HG03196 (cell line): Measurements from ENCODE around the gene CACNA1S.

ENCODE experiments used
- ATAC-seq: cut with Tn5 transposase; IDR thresholded peaks from one replicate; pipeline ENCODE4 v1.9.1; 2021; ENCODE audit not compliant: unreplicated experiment

The CACNA1S gene

DNA sequence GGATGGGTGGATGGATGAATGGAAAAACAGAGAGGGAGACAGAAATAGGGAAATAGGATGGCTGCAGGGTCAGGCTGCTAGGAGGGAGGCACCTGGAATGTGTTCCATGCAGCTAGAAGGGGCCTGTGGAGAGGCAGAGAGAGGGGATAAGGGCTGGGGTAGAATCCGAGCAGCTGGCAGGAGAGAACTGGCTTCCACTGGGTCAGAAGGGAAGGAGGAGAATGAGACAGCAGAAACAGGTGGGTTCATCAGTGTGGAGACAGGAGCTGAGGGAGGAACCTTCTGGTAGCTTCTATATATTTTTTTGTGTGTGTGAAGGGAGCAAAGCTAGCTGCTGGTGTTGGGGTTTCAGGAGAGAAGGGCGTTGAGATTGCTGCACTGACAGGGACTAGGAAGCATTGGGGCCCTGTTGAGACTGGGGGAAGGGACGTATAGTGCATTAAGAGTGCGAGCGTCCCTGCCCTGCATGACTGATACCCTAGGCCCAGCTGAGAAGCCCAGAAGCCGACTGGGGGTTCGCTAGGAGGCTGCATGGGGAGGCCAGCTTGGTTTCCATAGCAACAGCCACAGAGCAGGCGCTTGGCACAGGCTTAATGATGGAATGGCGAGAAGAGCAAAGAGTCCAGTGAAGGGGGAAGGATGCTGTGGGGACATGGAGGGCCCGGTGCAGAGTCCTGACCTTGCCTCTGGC is 73.9 kb downstream of the CACNA1S start:
- ATAC-seq, result no peak

GRCh38 chr1:201036188-201036842 is 75.9 kb downstream of the CACNA1S start:
- no peak for ATAC-seq

- no peak for ATAC-seq
Measured at GRCh38 chr1:201034671-201035070, 77.6 kb downstream of the CACNA1S start.

DNA sequence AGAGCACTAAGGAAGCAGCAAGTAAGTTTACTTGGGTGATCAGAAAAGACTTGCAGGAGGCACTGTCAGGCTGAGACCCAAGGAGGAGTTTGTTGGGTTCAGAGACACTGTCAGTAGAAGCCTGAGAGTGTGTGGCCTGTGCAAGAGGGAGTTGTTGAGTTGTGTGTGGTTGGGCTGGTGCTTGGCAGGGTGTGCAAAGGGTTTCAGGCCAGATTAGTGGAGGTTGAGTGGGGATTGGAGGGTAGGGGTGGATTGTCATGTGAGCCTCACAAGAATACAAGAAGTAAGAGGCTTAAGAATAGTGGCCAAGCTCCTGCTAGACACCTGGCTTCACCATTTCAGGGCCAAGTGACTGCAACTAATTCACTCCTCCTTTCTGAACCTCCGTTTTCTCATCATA is 79.8 kb downstream of the CACNA1S start:
- no peak for ATAC-seq

- ATAC-seq, result no peak
Measured at GRCh38 chr1:201028461-201028889, 83.8 kb downstream of the CACNA1S start.

GRCh38 chr1:201026836-201027235 is 85.4 kb downstream of the CACNA1S start:
- ATAC-seq, result no peak

- no peak for ATAC-seq
Measured at GRCh38 chr1:201026234-201026633, 86.0 kb downstream of the CACNA1S start.

- ATAC-seq, result peak; percentile 35
Measured at GRCh38 chr1:201025571-201026002, 86.6 kb downstream of the CACNA1S start.

DNA sequence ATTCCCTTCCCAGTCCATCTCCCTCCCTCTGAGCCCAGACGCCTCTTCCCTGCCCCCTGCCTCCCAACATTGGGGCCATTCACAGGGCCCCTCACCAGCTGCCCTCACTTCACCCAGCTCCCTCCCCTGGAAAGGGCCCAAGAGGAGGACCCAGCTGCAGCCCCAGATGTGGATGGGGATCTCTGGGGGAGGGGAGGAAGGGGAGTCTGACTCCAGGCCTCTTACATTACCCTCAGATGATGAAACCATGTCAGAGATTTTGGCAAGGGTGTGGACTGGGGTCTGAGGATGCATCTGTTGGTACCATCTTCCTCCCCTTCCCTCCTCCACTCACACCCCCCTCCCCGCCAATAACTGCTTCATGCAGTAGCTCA is 87.6 kb downstream of the CACNA1S start:
- ATAC-seq, result no peak

GRCh38 chr1:201023920-201024624 is 88.2 kb downstream of the CACNA1S start:
- no peak for ATAC-seq

DNA sequence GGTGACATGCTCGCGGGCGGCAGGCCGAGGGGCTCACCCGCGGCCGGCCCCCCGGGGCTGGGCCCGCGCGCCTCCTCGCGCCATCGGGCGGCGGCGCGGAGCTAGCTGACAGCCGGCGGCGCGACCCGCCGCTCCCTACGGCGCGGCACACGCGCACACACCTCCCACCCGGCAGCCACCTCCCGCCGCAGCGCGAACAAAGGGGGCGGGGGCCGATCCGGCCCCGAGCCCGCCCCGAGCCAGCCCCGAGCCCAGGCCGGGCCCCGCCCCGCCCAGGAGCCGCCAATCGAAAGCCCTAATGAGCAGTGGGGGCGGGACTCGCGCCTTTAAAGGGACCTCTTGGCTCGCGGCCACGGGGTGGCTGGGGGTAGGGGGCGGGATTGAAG is 88.7 kb downstream of the CACNA1S start, which contains the start of gene KIF21B:
Gene KIF21B (minus strand): TSS at position 198 of the 386 bp plus-strand sequence. CDS start 331 bp downstream, outside the sequence.
- peak; percentile 45 for ATAC-seq

DNA sequence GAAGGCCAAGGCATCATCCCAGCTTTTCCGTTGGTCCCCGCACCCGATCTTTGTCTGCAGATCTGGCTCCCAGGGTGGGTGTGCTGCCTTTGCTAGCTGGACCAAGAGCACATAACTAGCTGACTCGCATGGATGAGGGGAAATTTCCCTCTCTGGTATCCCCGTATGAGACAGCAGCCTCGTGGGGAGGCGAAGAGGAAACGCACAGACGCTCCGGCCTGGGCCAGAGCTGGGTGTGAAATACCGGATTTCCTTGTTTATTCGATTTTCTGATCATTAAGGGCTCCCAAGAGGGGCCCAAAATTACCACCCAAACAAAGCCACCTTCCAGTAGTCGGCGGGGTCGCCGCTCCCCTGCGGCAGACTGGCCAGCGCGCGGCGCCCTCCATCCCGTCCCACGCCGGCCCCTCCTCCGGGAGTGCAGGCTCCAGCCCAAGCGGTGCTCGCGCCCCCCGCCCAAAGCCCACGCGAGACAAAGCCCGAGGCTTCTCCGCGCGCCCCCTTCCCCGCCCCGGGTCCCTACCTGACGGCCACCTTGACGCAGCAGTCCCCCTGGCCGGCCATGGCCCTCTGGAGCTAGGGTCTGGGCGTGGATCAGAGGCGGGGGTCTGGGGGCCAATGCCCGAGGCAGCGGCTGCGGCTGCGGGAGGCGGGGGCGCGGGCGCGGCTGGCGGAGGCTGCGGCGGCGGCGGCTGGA is 89.3 kb downstream of the CACNA1S start:
- ATAC-seq, result no peak

DNA sequence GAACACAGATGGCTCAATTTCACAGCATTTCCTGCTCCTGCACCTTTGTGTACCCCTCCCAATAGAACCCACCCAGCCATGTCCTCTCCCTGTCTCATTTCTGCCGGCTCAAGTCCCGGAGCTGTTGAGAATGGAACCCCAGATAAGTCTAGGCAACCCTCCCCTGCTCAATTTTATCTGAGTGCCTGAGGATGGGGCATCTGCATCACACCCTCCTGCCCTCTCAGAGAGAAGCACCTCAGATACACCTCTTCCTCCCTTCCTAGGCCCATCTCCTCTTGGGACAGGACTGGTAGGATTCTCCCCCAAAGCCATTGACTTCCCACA is 89.8 kb downstream of the CACNA1S start:
- ATAC-seq, result no peak

- no peak for ATAC-seq
Measured at GRCh38 chr1:201021630-201022492, 90.4 kb downstream of the CACNA1S start.

- no peak for ATAC-seq
Measured at GRCh38 chr1:201020721-201021629, 91.3 kb downstream of the CACNA1S start.

DNA sequence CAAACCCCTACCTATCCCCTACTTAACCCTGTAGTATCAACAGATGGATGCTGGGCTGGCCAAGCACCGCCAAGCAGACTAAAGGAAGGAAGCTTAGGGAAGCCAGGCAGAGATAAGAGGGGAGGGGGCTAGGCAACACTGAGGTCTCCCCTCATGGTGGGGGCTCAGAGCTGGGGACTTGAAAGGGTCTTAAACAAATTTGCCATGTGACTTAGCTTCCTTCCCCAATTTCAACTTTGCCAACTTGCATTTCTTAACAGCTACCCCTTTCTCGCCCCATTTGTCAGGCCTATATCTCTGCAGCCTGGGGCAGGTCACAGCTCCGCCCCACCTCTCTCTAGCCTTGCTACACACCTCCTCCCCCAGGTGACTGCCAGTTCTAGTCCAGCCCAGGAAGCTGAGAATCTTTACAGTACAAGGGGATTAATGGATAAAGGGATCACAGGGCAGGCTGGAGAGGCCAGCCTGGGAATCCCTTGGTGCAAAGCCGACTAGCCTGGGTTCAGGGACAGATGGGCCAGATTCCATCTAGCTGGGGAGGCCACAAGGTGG is 92.1 kb downstream of the CACNA1S start:
- ATAC-seq, result no peak

GRCh38 chr1:201019321-201019977 is 92.8 kb downstream of the CACNA1S start:
- ATAC-seq, result peak; percentile 54

- no peak for ATAC-seq
Measured at GRCh38 chr1:201017828-201018163, 94.4 kb downstream of the CACNA1S start.
